HL-60/S4 (cell line): ENCODE results near the gene PAK5.
"Not testable (repeated sequence)": the region's sequence is repeated elsewhere in the genome, so short reads cannot be mapped to it uniquely, and the experiment has no call there.

Source experiments
- in situ Hi-C: fragments of 300-500 bp; cut with MboI; formaldehyde crosslinking; loops from 2 replicates; pipeline ENCODE4 v1.14.3; 2022; ENCODE audit warnings: low sequenced_read_pairs

PAK5 gene

GRCh38 chr20:9686455-9686854 lies 152.4 kb downstream of the PAK5 start:
- in situ Hi-C loops = no loop called here

GRCh38 chr20:9686001-9686400 lies 152.9 kb downstream of the PAK5 start:
- in situ Hi-C loops = no loop called here

GRCh38 chr20:9685011-9685410 lies 153.9 kb downstream of the PAK5 start:
- in situ Hi-C loops = no loop called here

- in situ Hi-C loops = no loop called here
Measured at GRCh38 chr20:9677100-9677623, 161.7 kb downstream of the PAK5 start.

GRCh38 chr20:9672981-9673380 lies 165.9 kb downstream of the PAK5 start:
- in situ Hi-C loops = no loop called here

- in situ Hi-C loops = no loop called here
Measured at GRCh38 chr20:9672027-9672426, 166.8 kb downstream of the PAK5 start.

- in situ Hi-C loops = no loop called here
Measured at GRCh38 chr20:9668381-9668780, 170.5 kb downstream of the PAK5 start.

- in situ Hi-C loops = no loop called here
Measured at GRCh38 chr20:9663423-9663822, 175.5 kb downstream of the PAK5 start.

GRCh38 chr20:9660236-9660868 lies 178.5 kb downstream of the PAK5 start:
- in situ Hi-C loops = no loop called here

GRCh38 chr20:9647741-9648140 lies 191.1 kb downstream of the PAK5 start:
- in situ Hi-C loops = no loop called here

GRCh38 chr20:9646375-9646774 lies 192.5 kb downstream of the PAK5 start:
- in situ Hi-C loops = no loop called here

- in situ Hi-C loops = no loop called here
Measured at GRCh38 chr20:9642882-9643281, 196.0 kb downstream of the PAK5 start.

GRCh38 chr20:9641499-9642000 lies 197.3 kb downstream of the PAK5 start:
- in situ Hi-C loops = not testable (repeated sequence)

GRCh38 chr20:9637889-9638288 lies 201.0 kb downstream of the PAK5 start:
- in situ Hi-C loops = no loop called here

- in situ Hi-C loops = no loop called here
Measured at GRCh38 chr20:9635750-9636149, 203.1 kb downstream of the PAK5 start.

- in situ Hi-C loops = no loop called here
Measured at GRCh38 chr20:9634327-9634726, 204.5 kb downstream of the PAK5 start.

GRCh38 chr20:9632991-9633390 lies 205.9 kb downstream of the PAK5 start:
- in situ Hi-C loops = no loop called here

- in situ Hi-C loops = no loop called here
Measured at GRCh38 chr20:9632265-9632664, 206.6 kb downstream of the PAK5 start.

GRCh38 chr20:9630554-9630953 lies 208.3 kb downstream of the PAK5 start:
- in situ Hi-C loops = no loop called here

GRCh38 chr20:9629831-9630230 lies 209.0 kb downstream of the PAK5 start:
- in situ Hi-C loops = no loop called here

- in situ Hi-C loops = no loop called here
Measured at GRCh38 chr20:9628589-9628988, 210.3 kb downstream of the PAK5 start.

GRCh38 chr20:9628141-9628540 lies 210.7 kb downstream of the PAK5 start:
- in situ Hi-C loops = no loop called here

GRCh38 chr20:9627219-9627618 lies 211.7 kb downstream of the PAK5 start:
- in situ Hi-C loops = no loop called here
